Measurements from ENCODE around the gene LCTL.

- TF ChIP-seq, protein P1, sequence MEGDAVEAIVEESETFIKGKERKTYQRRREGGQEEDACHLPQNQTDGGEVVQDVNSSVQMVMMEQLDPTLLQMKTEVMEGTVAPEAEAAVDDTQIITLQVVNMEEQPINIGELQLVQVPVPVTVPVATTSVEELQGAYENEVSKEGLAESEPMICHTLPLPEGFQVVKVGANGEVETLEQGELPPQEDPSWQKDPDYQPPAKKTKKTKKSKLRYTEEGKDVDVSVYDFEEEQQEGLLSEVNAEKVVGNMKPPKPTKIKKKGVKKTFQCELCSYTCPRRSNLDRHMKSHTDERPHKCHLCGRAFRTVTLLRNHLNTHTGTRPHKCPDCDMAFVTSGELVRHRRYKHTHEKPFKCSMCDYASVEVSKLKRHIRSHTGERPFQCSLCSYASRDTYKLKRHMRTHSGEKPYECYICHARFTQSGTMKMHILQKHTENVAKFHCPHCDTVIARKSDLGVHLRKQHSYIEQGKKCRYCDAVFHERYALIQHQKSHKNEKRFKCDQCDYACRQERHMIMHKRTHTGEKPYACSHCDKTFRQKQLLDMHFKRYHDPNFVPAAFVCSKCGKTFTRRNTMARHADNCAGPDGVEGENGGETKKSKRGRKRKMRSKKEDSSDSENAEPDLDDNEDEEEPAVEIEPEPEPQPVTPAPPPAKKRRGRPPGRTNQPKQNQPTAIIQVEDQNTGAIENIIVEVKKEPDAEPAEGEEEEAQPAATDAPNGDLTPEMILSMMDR (IDR thresholded peaks at IDR 0.05): no peak
- no peak for TF ChIP-seq POLR2A (IDR thresholded peaks at IDR 0.05)
- TF ChIP-seq POLR2AphosphoS5 (IDR thresholded peaks at IDR 0.05): no peak
Observed at GRCh38 chr15:66555685-66556084, 10.1 kb downstream of the LCTL start.
